HEK293 (cell line): ENCODE results near the gene SPIB.

Experiments used
- IKZF3 ChIP-seq: fragments of 450-650 bp; IDR thresholded peaks from 2 replicates; pipeline ENCODE4 v1.5.0; 2018; ENCODE audit warnings: missing biosample characterization, mild to moderate bottlenecking, missing genetic modification characterization, moderate library complexity
- KLF10 ChIP-seq: fragments of 450-650 bp; IDR thresholded peaks from 2 replicates; pipeline ENCODE4 v1.5.1; 2018; ENCODE audit warnings: missing biosample characterization, mild to moderate bottlenecking, missing genetic modification characterization
- KLF16 ChIP-seq: fragments of 450-650 bp; formaldehyde crosslinking; IDR thresholded peaks from 2 replicates; pipeline ENCODE4 v1.5.1; 2017; ENCODE audit warnings: missing biosample characterization, missing genetic modification characterization
- KLF17 ChIP-seq: fragments of 450-650 bp; formaldehyde crosslinking; IDR thresholded peaks from 2 replicates; pipeline ENCODE4 v1.5.1; 2016; ENCODE audit warnings: missing biosample characterization, missing genetic modification characterization
- KLF8 ChIP-seq: fragments of 450-650 bp; formaldehyde crosslinking; IDR thresholded peaks from 2 replicates; pipeline ENCODE4 v1.5.1; 2016; ENCODE audit warnings: missing biosample characterization, missing genetic modification characterization
- PRDM4 ChIP-seq: fragments of 450-650 bp; formaldehyde crosslinking; IDR thresholded peaks from 2 replicates; pipeline ENCODE4 v1.5.1; 2017; ENCODE audit warnings: missing biosample characterization, missing genetic modification characterization
- SCRT1 ChIP-seq: fragments of 450-650 bp; formaldehyde crosslinking; IDR thresholded peaks from 2 replicates; pipeline ENCODE4 v1.5.1; 2016; ENCODE audit warnings: missing biosample characterization, missing genetic modification characterization, borderline replicate concordance
- SP2 ChIP-seq: fragments of 450-650 bp; formaldehyde crosslinking; IDR thresholded peaks from 2 replicates; pipeline ENCODE4 v1.5.1; 2016; ENCODE audit warnings: missing biosample characterization, missing genetic modification characterization
- TCF7L2 ChIP-seq: IDR thresholded peaks from 2 replicates; pipeline ENCODE4 v1.6.1; 2011; ENCODE audit warnings: low read depth, mild to moderate bottlenecking, inconsistent platforms, low read length, moderate library complexity, borderline replicate concordance
- ZBTB1 ChIP-seq: fragments of 450-650 bp; formaldehyde crosslinking; IDR thresholded peaks from 2 replicates; pipeline ENCODE4 v1.5.1; 2016; ENCODE audit warnings: missing biosample characterization, missing genetic modification characterization
- ZBTB17 ChIP-seq: fragments of 450-650 bp; formaldehyde crosslinking; IDR thresholded peaks from 2 replicates; pipeline ENCODE4 v1.5.1; 2016; ENCODE audit warnings: missing biosample characterization, missing genetic modification characterization
- ZBTB6 ChIP-seq: fragments of 450-650 bp; formaldehyde crosslinking; IDR thresholded peaks from 2 replicates; pipeline ENCODE4 v1.5.1; 2017; ENCODE audit warnings: missing biosample characterization, missing genetic modification characterization
- ZFP3 ChIP-seq: fragments of 450-650 bp; formaldehyde crosslinking; IDR thresholded peaks from 2 replicates; pipeline ENCODE4 v1.5.1; 2016; ENCODE audit warnings: low read depth, missing biosample characterization, missing genetic modification characterization
- ZNF157 ChIP-seq: fragments of 450-650 bp; formaldehyde crosslinking; IDR thresholded peaks from 2 replicates; pipeline ENCODE4 v1.5.1; 2016; ENCODE audit warnings: missing biosample characterization, missing genetic modification characterization
- ZNF16 ChIP-seq: fragments of 450-650 bp; formaldehyde crosslinking; IDR thresholded peaks from 2 replicates; pipeline ENCODE4 v1.5.1; 2016; ENCODE audit warnings: low read depth, missing biosample characterization, missing genetic modification characterization
- ZNF174 ChIP-seq: fragments of 450-650 bp; formaldehyde crosslinking; IDR thresholded peaks from 2 replicates; pipeline ENCODE4 v1.5.0; 2017; ENCODE audit warnings: missing biosample characterization, mild to moderate bottlenecking, missing genetic modification characterization
- ZNF175 ChIP-seq: fragments of 450-650 bp; formaldehyde crosslinking; IDR thresholded peaks from 2 replicates; pipeline ENCODE4 v1.5.1; 2016; ENCODE audit warnings: missing biosample characterization, missing genetic modification characterization
- ZNF24 ChIP-seq: fragments of 450-650 bp; formaldehyde crosslinking; IDR thresholded peaks from 2 replicates; pipeline ENCODE4 v1.5.1; 2016; ENCODE audit warnings: missing biosample characterization, missing genetic modification characterization
- ZNF416 ChIP-seq: fragments of 450-650 bp; formaldehyde crosslinking; IDR thresholded peaks from 2 replicates; pipeline ENCODE4 v1.5.1; 2016; ENCODE audit warnings: missing biosample characterization, missing genetic modification characterization
- ZNF549 ChIP-seq: fragments of 450-650 bp; IDR thresholded peaks from 2 replicates; pipeline ENCODE4 v1.5.1; 2018; ENCODE audit warnings: missing biosample characterization, missing genetic modification characterization, mild to moderate bottlenecking, inconsistent platforms, moderate library complexity
- ZNF571 ChIP-seq: fragments of 450-650 bp; formaldehyde crosslinking; IDR thresholded peaks from 2 replicates; pipeline ENCODE4 v1.5.0; 2017; ENCODE audit warnings: missing biosample characterization, missing genetic modification characterization
- ZNF580 ChIP-seq: fragments of 450-650 bp; formaldehyde crosslinking; IDR thresholded peaks from 2 replicates; pipeline ENCODE4 v1.5.1; 2016; ENCODE audit warnings: missing biosample characterization, missing genetic modification characterization
- ZNF621 ChIP-seq: fragments of 450-650 bp; formaldehyde crosslinking; IDR thresholded peaks from 2 replicates; pipeline ENCODE4 v1.5.1; 2017; ENCODE audit warnings: missing biosample characterization, missing genetic modification characterization
- ZNF629 ChIP-seq: fragments of 450-650 bp; formaldehyde crosslinking; IDR thresholded peaks from 2 replicates; pipeline ENCODE4 v1.5.1; 2017; ENCODE audit warnings: missing biosample characterization, missing genetic modification characterization
- ZNF664 ChIP-seq: fragments of 450-650 bp; formaldehyde crosslinking; IDR thresholded peaks from 2 replicates; pipeline ENCODE4 v1.5.1; 2016; ENCODE audit warnings: missing biosample characterization, missing genetic modification characterization
- ZNF707 ChIP-seq: fragments of 450-650 bp; formaldehyde crosslinking; IDR thresholded peaks from 2 replicates; pipeline ENCODE4 v1.5.1; 2016; ENCODE audit warnings: missing biosample characterization, missing genetic modification characterization
- ZNF776 ChIP-seq: fragments of 450-650 bp; formaldehyde crosslinking; IDR thresholded peaks from 2 replicates; pipeline ENCODE4 v1.5.0; 2017; ENCODE audit warnings: missing biosample characterization, missing genetic modification characterization, borderline replicate concordance
- ZSCAN23 ChIP-seq: fragments of 450-650 bp; formaldehyde crosslinking; IDR thresholded peaks from 2 replicates; pipeline ENCODE4 v1.5.1; 2016; ENCODE audit warnings: missing biosample characterization, missing genetic modification characterization
- ZSCAN30 ChIP-seq: fragments of 450-650 bp; IDR thresholded peaks from 2 replicates; pipeline ENCODE4 v1.5.1; 2018; ENCODE audit warnings: missing biosample characterization, mild to moderate bottlenecking, missing genetic modification characterization, moderate library complexity
- ZSCAN5A ChIP-seq: fragments of 450-650 bp; formaldehyde crosslinking; IDR thresholded peaks from 2 replicates; pipeline ENCODE4 v1.5.1; 2016; ENCODE audit warnings: missing biosample characterization, missing genetic modification characterization
- TF ChIP-seq, protein P1 (sequence below): IDR thresholded peaks from 2 replicates; pipeline ENCODE4 v1.6.1; 2011; ENCODE audit warnings: mild to moderate bottlenecking, low read depth, low read length, borderline replicate concordance
- TF ChIP-seq, protein P2 (sequence below): fragments of 450-650 bp; formaldehyde crosslinking; IDR thresholded peaks from 2 replicates; pipeline ENCODE4 v1.5.1; 2016; ENCODE audit warnings: missing biosample characterization, missing genetic modification characterization

Gene SPIB

DNA sequence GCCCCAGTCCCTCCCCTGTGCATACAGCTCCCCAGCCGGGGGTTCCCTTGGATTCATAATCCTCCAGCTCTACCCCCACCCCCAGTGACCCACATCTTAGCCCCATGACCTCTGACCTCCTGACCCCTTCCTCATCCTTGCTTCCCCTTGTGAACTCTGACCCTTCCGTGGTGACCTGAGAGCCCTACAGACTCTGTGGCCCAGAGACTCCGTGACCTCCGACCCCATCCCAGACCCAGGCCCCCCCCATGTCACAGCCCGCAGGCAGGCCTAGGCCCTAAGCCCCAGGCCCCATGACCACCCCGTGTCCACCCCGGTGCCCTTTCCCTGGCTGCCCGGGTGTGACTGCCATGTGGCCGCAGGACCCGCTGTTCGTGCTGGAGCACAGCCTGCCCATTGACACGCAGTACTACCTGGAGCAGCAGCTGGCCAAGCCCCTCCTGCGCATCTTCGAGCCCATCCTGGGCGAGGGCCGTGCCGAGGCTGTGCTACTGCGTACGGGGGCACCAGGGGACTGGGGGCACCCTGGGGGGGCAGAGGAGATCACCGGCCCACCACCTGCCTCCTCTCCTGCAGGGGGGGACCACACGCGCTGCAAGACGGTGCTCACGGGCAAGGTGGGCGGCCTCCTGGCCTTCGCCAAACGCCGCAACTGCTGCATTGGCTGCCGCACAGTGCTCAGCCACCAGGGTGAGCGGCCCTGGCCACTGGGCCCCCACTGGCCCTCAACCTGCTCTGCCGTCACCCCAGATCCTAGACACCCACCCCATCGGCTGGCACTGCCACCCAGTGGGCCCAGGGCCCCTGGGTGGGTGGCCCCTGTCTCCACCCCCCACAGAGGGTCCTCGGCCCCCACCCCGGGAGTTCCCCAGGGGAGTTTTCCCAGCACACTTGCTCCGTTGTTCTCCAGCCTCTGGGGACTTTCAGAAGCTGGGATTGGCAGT lies 2.4 kb upstream of the SPIB start (continued):
- TF ChIP-seq ZSCAN5A (tag by site-specific recombination): no peak
- no peak for TF ChIP-seq ZNF621 (tag by site-specific recombination)
- no peak for TF ChIP-seq TCF7L2
- no peak for TF ChIP-seq ZNF174 (tag by site-specific recombination)
- no peak for TF ChIP-seq ZNF629
- no peak for TF ChIP-seq ZNF157
- TF ChIP-seq ZNF707: no peak
- no peak for TF ChIP-seq ZNF416 (tag by site-specific recombination)
- TF ChIP-seq, protein P1, sequence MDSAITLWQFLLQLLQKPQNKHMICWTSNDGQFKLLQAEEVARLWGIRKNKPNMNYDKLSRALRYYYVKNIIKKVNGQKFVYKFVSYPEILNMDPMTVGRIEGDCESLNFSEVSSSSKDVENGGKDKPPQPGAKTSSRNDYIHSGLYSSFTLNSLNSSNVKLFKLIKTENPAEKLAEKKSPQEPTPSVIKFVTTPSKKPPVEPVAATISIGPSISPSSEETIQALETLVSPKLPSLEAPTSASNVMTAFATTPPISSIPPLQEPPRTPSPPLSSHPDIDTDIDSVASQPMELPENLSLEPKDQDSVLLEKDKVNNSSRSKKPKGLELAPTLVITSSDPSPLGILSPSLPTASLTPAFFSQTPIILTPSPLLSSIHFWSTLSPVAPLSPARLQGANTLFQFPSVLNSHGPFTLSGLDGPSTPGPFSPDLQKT: no peak
- TF ChIP-seq ZNF16 (tag by site-specific recombination): no peak
- no peak for TF ChIP-seq IKZF3 (tag by site-specific recombination)
- TF ChIP-seq ZNF175: no peak
- TF ChIP-seq ZSCAN30 (tag by site-specific recombination): no peak
- TF ChIP-seq ZNF776 (tag by site-specific recombination): no peak
- TF ChIP-seq SP2 (tag by site-specific recombination): 0 out of 2 replicates have a peak, but pooled peaks have one; percentile 1
- no peak for TF ChIP-seq ZSCAN23 (tag by site-specific recombination)
- TF ChIP-seq ZNF664 (tag by site-specific recombination): no peak
- no peak for TF ChIP-seq ZBTB1 (tag by site-specific recombination)
- TF ChIP-seq KLF10: no peak
- no peak for TF ChIP-seq ZFP3 (tag by site-specific recombination)
- TF ChIP-seq ZBTB6 (tag by site-specific recombination): no peak
- TF ChIP-seq ZBTB17 (tag by site-specific recombination): no peak
- no peak for TF ChIP-seq PRDM4
- TF ChIP-seq SCRT1 (tag by site-specific recombination): no peak
- TF ChIP-seq ZNF571 (tag by site-specific recombination): no peak
- TF ChIP-seq, protein P2, sequence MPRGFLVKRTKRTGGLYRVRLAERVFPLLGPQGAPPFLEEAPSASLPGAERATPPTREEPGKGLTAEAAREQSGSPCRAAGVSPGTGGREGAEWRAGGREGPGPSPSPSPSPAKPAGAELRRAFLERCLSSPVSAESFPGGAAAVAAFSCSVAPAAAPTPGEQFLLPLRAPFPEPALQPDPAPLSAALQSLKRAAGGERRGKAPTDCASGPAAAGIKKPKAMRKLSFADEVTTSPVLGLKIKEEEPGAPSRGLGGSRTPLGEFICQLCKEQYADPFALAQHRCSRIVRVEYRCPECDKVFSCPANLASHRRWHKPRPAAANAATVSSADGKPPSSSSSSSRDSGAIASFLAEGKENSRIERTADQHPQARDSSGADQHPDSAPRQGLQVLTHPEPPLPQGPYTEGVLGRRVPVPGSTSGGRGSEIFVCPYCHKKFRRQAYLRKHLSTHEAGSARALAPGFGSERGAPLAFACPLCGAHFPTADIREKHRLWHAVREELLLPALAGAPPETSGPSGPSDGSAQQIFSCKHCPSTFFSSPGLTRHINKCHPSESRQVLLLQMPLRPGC (tag by site-specific recombination): no peak
- TF ChIP-seq KLF8: peak; percentile 69
- TF ChIP-seq KLF17 (tag by site-specific recombination): no peak
- no peak for TF ChIP-seq ZNF24
- no peak for TF ChIP-seq ZNF580 (tag by site-specific recombination)
- TF ChIP-seq KLF16 (tag by site-specific recombination): no peak
- TF ChIP-seq ZNF549 (tag by site-specific recombination): no peak
